Urinary bladder (tissue), 4 donors: ENCODE results near the gene SUCNR1. TPM values are rescaled to one million over a fixed set of nuclear protein-coding genes. Genes with fewer than 3 reads are reported as not detected.
"Not testable (repeated sequence)": the region's sequence is repeated elsewhere in the genome, so short reads cannot be mapped to it uniquely, and the experiment has no call there.

Experiments
- DNase-seq: peaks from one replicate; pipeline ENCODE4 v3.0.0-alpha.2; 2015; ENCODE audit errors: extremely low spot score
- H3K27ac ChIP-seq: one replicate; pipeline ENCODE4 v1.5.1; 2013; ENCODE audit warnings: low read depth, mild to moderate bottlenecking, moderate library complexity
- H3K36me3 ChIP-seq: one replicate; pipeline ENCODE4 v1.6.1; 2013; ENCODE audit warnings: mild to moderate bottlenecking, moderate library complexity; ENCODE audit not compliant: insufficient read depth
- H3K4me1 ChIP-seq: one replicate; pipeline ENCODE4 v1.6.1; 2013; ENCODE audit warnings: mild to moderate bottlenecking, moderate library complexity; ENCODE audit not compliant: insufficient read depth
- H3K4me3 ChIP-seq: one replicate; pipeline ENCODE4 v1.5.1; 2013; ENCODE audit warnings: low read depth, low read length
- WGBS: extraction: QIAGEN DNeasy Blood & Tissue Kit; methylation state at CpG from one replicate; pipeline ENCODE4 v1.1.7; 2013; 5-methylcytosine and 5-hydroxymethylcytosine counted together
- polyA plus RNA-seq: library from polyadenylated mRNA; stranded (reverse); fragments of 200-250 nt; gene quantifications from one replicate; pipeline ENCODE4 v1.2.3, GENCODE V29; 2013
- total RNA-seq: library from RNA; depleted of rRNA; stranded (reverse); fragments of >200 nt; gene quantifications from one replicate; pipeline ENCODE4 v1.2.3, GENCODE V29; 2014
- donor health status: healthy with polysubstance abuse.
- donor health status: healthy.

Gene SUCNR1
- total and polyA plus RNA-seq, 2 donors, result 0.08 to 0.48 TPM

DNA sequence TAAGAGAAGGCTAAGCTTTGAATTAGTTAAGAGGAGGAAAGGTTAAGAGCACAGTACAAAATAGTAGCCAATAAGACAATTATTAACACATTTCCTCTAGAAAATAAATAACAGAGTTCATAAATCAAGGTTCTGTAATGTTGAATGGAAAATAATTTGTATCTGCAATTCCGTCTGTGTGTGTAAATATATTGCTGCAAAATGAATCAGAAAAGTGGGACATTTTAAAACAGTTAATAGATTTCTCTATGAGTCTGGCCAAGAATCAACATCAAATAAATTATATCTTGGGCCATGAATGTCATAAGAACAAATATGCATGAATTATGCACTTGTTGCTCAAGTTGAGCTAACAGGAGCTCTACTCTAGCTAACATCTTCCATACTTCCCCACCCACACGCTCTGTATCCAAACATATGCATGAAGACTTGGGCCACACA, 14.2 kb upstream of the SUCNR1 start:
- Histone ChIP-seq H3K4me1 (no peaks in the 10 kb centered on the region), H3K27ac (no peak overlapping the region), H3K4me3 (no peak overlapping the region), H3K36me3 (no peaks in the 10 kb centered on the region)
- 68% methylated on average over 2 of the region's 2 CpGs for whole genome bisulfite sequencing
- DNase-seq, result no peak

- DNase-seq, result no peak
- Histone ChIP-seq H3K27ac (no peak overlapping the region), H3K4me3 (no peak overlapping the region), H3K4me1 (no peaks in the 10 kb centered on the region), H3K36me3 (no peaks in the 10 kb centered on the region)
These were observed 13.5 kb upstream of the SUCNR1 start for GRCh38 chr3:151859905-151860304.

GRCh38 chr3:151863611-151864010, 9.8 kb upstream of the SUCNR1 start:
- Histone ChIP-seq H3K4me1 (no peaks in the 10 kb centered on the region), H3K27ac (no peak overlapping the region), H3K36me3 (no peaks in the 10 kb centered on the region), H3K4me3 (no peak overlapping the region)
- WGBS, result 93% methylated on average over 2 of the region's 2 CpGs
- DNase-seq, result no peak

GRCh38 chr3:151864423-151865101, 8.9 kb upstream of the SUCNR1 start:
- Histone ChIP-seq H3K27ac (no peak overlapping the region), H3K4me3 (no peak overlapping the region), H3K4me1 (no peaks in the 10 kb centered on the region), H3K36me3 (no peaks in the 10 kb centered on the region)
- WGBS, result 53% methylated on average over 4 of the region's 4 CpGs
- DNase-seq, result no peak

DNA sequence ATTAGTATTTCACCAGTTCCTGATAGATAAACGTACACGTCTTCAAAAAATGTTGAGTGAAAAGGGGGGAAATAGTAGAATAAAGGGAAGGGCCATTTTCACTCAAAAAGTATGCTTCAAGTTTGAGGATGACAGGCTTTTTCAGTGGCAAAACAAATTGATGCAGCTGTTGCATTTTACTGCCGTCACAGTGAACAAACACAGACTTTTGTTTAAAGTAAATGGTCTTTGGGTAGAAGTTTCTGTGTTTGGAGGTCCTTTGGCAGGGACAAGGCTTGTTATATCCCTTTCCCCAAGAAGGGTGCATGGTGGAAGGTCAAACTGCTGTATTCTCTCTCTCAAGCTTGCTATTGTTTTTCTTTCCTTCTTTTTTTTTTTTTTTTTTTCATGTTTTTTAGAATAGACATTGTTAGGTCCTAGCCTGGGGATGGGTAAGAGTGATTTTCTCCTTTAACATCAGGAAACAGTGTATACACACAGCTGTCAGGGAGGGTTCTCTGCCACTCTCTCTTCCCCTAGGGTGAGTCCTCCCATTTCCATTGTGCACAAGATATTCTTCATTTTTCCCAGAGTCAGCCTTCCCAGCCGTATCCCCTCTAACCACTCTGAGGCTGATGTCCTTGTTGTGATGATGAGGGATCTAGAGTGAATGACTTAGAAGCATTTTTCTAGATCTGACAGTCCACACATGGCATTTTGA, 6.6 kb upstream of the SUCNR1 start:
- Histone ChIP-seq H3K27ac (no peak overlapping the region), H3K4me3 (no peak overlapping the region), H3K36me3 (no peaks in the 10 kb centered on the region), H3K4me1 (no peaks in the 10 kb centered on the region)
- 34% methylated on average over 4 of the region's 4 CpGs for WGBS
- DNase-seq, result no peak

DNA sequence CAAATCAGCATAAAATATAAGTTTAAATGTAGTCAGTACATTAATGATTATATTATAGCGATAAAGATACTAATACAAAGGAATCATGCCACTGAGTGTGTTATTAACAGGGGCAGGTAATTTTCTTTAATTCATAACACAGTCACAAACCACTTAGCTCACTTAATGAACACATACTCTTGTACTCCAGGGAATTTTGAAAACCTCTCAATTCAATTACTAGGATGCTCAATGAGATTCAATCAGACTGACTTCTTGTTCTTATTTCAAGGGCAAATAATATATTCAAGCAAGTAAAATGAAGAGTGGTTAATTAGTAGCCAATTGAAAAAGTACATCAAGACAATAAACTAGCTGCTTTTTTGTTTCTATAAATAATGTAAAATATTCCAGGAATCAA, 5.8 kb upstream of the SUCNR1 start:
- Histone ChIP-seq H3K4me1 (no peaks in the 10 kb centered on the region), H3K27ac (no peak overlapping the region), H3K4me3 (no peak overlapping the region), H3K36me3 (no peaks in the 10 kb centered on the region)
- WGBS, result 94% methylated on average over 1 of the region's 1 CpG
- no peak for DNase-seq

DNA sequence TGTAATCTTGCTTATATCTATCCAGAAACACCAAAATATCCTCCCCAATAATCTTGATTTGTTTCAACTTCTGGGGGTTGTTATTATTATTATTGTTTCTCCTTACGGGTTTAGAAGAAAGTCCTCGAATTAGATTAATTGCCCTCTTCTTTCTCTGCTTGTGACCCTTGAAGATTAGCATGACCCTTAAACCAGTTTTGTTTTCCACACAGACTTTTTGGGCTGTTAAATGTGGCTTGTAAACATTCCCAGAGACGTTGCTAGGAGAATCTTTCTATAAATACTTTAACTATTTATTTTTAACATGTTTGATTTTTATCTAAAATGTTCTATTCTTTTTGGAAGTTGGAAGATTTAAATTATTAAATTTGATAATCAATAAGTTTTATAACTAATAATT, 4.3 kb upstream of the SUCNR1 start:
- no peaks in the 10 kb centered on the region for H3K4me1 ChIP-seq
- no peak overlapping the region for H3K27ac ChIP-seq
- WGBS, result 10% methylated on average over 3 of the region's 3 CpGs
- no peak overlapping the region for H3K4me3 ChIP-seq
- no peak for DNase-seq
- no peaks in the 10 kb centered on the region for H3K36me3 ChIP-seq

DNA sequence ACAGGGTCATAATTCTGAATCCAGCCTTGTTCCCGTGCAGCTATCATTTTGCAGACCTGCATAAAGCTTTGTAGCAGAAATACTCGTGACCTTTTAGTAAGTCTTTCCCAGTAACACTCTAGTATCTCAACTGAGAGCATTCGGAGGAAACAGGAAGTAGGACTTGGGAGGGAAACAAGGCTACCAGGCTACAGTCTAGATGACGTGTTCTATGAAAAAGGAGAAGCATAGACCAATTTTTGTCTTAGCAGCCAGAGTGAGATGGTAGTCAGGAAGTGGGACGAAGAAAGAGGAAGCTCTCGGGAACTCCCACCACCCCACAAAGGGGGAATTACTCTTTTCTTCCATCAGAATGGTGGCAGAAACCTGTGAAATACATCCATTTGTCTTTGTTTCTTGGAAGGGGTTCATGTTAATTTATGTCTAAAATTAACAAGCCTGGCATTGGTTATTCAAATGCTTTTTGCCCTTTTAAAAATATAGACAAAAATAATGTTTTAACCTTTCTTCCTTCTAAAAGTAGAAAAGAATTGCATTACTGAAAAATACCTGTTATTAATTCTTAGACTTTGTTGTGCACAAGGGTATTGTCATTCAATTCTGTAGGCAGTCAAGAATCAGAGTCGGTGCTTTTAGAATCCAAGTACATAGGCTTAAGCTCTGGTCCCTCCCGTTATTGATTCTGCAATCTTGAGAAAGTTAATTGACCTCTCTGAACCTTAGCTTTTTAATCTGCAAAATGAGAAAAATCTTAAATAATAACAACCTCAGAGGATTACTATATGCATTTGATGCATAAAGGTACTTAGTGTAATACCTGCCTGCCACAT, 1.6 kb upstream of the SUCNR1 start:
- Histone ChIP-seq H3K36me3 (no peaks in the 10 kb centered on the region), H3K27ac (no peak overlapping the region), H3K4me3 (no peak overlapping the region), H3K4me1 (no peaks in the 10 kb centered on the region)
- DNase-seq, result no peak
- WGBS, result 56% methylated on average over 8 of the region's 8 CpGs

DNA sequence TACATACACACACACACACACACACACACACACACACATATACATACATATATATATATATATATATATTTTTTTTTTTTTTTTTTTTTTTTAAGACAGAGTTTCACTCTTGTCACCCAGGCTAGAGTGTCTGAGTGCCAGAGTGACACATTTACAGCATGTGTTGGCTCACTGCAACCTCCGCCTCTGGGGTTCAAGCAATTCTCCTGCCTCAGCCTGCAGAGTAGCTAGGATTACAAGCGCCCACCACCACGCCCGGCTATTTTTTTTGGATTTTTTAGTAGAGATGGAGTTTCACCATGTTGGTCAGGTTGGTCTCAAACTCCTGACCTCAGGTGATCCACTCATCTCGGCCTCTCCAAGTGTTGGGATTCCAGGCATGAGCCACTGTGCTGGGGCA, 636 bp downstream of the SUCNR1 start:
- not testable (repeated sequence) for H3K27ac ChIP-seq, H3K36me3 ChIP-seq, H3K4me1 ChIP-seq, H3K4me3 ChIP-seq, DNase-seq
- WGBS, result 96% methylated on average over 5 of the region's 5 CpGs

GRCh38 chr3:151875759-151876158, 2.3 kb downstream of the SUCNR1 start:
- Histone ChIP-seq H3K4me3 (no peak overlapping the region), H3K36me3 (no peaks in the 10 kb centered on the region), H3K27ac (no peak overlapping the region), H3K4me1 (no peaks in the 10 kb centered on the region)
- WGBS, result 70% methylated on average over 3 of the region's 3 CpGs
- DNase-seq, result no peak

- WGBS, result 92% methylated on average over 2 of the region's 2 CpGs
- no peaks in the 10 kb centered on the region for H3K36me3 ChIP-seq
- DNase-seq, result no peak
- no peak overlapping the region for H3K27ac ChIP-seq
- no peaks in the 10 kb centered on the region for H3K4me1 ChIP-seq
- no peak overlapping the region for H3K4me3 ChIP-seq
These were observed 3.8 kb downstream of the SUCNR1 start for GRCh38 chr3:151877269-151877668.

- WGBS, result 40% methylated on average over 3 of the region's 3 CpGs
- no peak for DNase-seq
- Histone ChIP-seq H3K36me3 (no peaks in the 10 kb centered on the region), H3K4me3 (no peak overlapping the region), H3K27ac (no peak overlapping the region), H3K4me1 (no peaks in the 10 kb centered on the region)
These were observed 5.0 kb downstream of the SUCNR1 start for GRCh38 chr3:151878465-151878864.

DNA sequence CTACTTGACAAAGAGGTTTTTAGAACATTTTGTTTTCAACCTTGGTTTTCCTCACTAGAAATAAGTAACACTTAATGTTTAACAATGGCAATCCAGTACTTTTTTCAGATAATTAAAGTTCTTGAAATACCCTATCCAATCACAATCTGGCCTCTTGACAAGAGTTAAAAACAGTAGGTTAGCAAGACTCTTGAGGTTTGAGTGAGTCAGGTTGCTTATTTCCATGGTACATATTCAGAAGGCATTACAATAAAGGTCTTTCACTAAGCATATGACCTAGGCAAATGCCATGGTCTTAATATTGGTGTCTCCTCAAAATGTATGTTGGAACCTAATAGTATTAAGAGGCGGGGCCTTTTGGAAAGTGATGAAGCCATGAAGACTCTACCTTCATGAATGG, 5.6 kb downstream of the SUCNR1 start:
- Histone ChIP-seq H3K4me1 (no peaks in the 10 kb centered on the region), H3K27ac (no peak overlapping the region), H3K4me3 (no peak overlapping the region), H3K36me3 (no peaks in the 10 kb centered on the region)
- WGBS, result 51% methylated on average over 1 of the region's 1 CpG
- DNase-seq, result no peak
